CD14-positive monocyte (primary cell): ENCODE measurements around the gene ZNF771. TPM values are rescaled to one million over a fixed set of nuclear protein-coding genes. Genes with fewer than 3 reads are reported as not detected.

Experiments
- DNase-seq, 3 donors: peaks; one replicate each; pipeline ENCODE4 v3.0.0-alpha.2; 2011 to 2022
- H2AFZ ChIP-seq: 2 replicates; pipeline ENCODE4 v1.6.0; 2012; ENCODE audit warnings: mild to moderate bottlenecking, low read depth, low read length, inconsistent platforms; ENCODE audit not compliant: insufficient read depth, poor library complexity, severe bottlenecking
- H3K27ac ChIP-seq, 2 donors: 1 replicate in 1 of 2; 2 replicates in 1 of 2; pipeline ENCODE4 v1.5.1; 2012 to 2013; ENCODE audit warnings: low read length in 2 of 2, control low read depth in 1 of 2, inconsistent platforms in 1 of 2, low read depth in 1 of 2, mild to moderate bottlenecking in 1 of 2
- H3K27me3 ChIP-seq, 2 donors: one replicate each; pipeline versions ENCODE4 v1.6.0 to v1.6.1; 2011 to 2013; ENCODE audit warnings: low read length in 2 of 2; ENCODE audit not compliant: control insufficient read depth in 2 of 2, insufficient read depth in 2 of 2
- H3K36me3 ChIP-seq, 2 donors: replicated peaks in 1 of 2; 1 replicate in 1 of 2; 2 replicates in 1 of 2; pipeline versions ENCODE4 v1.5.1 to v1.6.1; 2012 to 2013; ENCODE audit warnings: low read length in 2 of 2, control low read depth in 1 of 2, inconsistent platforms in 1 of 2, mild to moderate bottlenecking in 1 of 2; ENCODE audit not compliant: insufficient read depth in 2 of 2, control insufficient read depth in 1 of 2
- H3K4me1 ChIP-seq, 2 donors: 1 replicate in 1 of 2; 2 replicates in 1 of 2; pipeline versions ENCODE4 v1.5.1 to v1.6.1; 2012 to 2013; ENCODE audit warnings: low read length in 2 of 2, control low read depth in 1 of 2, inconsistent platforms in 1 of 2, mild to moderate bottlenecking in 1 of 2, moderate library complexity in 1 of 2; ENCODE audit not compliant: insufficient read depth in 2 of 2, control insufficient read depth in 1 of 2
- H3K4me2 ChIP-seq: replicated peaks from 2 replicates; pipeline ENCODE3; 2012; ENCODE audit warnings: low read length, moderate library complexity, mild to moderate bottlenecking; ENCODE audit not compliant: poor library complexity, severe bottlenecking; ENCODE audit errors: extremely low read depth
- H3K4me3 ChIP-seq, 3 experiments: fragments of 200-600 bp in 1 of 3; sonication (generic) in 1 of 3; replicated peaks in 1 of 3; 1 replicate in 2 of 3; 2 replicates in 1 of 3; pipeline ENCODE4 v1.5.1; 2011 to 2013; ENCODE audit warnings: low read length in 3 of 3, mild to moderate bottlenecking in 3 of 3, control low read depth in 2 of 3, low read depth in 2 of 3, inconsistent platforms in 1 of 3, moderate library complexity in 1 of 3
- H3K79me2 ChIP-seq: 2 replicates; pipeline ENCODE4 v1.6.0; 2012; ENCODE audit warnings: mild to moderate bottlenecking, control low read depth, inconsistent platforms, low read length, moderate library complexity; ENCODE audit not compliant: insufficient read depth
- H3K9ac ChIP-seq: 2 replicates; pipeline ENCODE4 v1.6.0; 2017; ENCODE audit warnings: low read length, mild to moderate bottlenecking; ENCODE audit not compliant: insufficient read depth, poor library complexity, severe bottlenecking
- H3K9me3 ChIP-seq, 2 donors: replicated peaks in 1 of 2; 1 replicate in 1 of 2; 2 replicates in 1 of 2; pipeline versions ENCODE4 v1.5.1 to v1.6.1; 2012 to 2013; ENCODE audit warnings: low read length in 2 of 2, control low read depth in 1 of 2; ENCODE audit not compliant: control insufficient read depth in 1 of 2, insufficient read depth in 1 of 2
- H4K20me1 ChIP-seq: 2 replicates; pipeline ENCODE4 v1.6.0; 2012; ENCODE audit warnings: mild to moderate bottlenecking, low read length, control low read depth, moderate library complexity; ENCODE audit not compliant: insufficient read depth
- H3K27ac Mint-ChIP-seq, 7 donors: one replicate each; pipeline ENCODE4 v1.8.0; 2020; ENCODE audit warnings: mild to moderate bottlenecking in 7 of 7, mixed read lengths in 7 of 7, moderate library complexity in 6 of 7, inconsistent platforms in 2 of 7
- H3K27me3 Mint-ChIP-seq, 3 donors: one replicate each; pipeline ENCODE4 v1.8.0; 2021 to 2022; ENCODE audit warnings: low read depth in 3 of 3, mild to moderate bottlenecking in 3 of 3, mixed read lengths in 3 of 3, moderate library complexity in 3 of 3, inconsistent platforms in 1 of 3
- H3K36me3 Mint-ChIP-seq, 2 donors: one replicate each; pipeline ENCODE4 v1.8.0; 2020; ENCODE audit warnings: mixed read lengths in 2 of 2, inconsistent platforms in 1 of 2, mild to moderate bottlenecking in 1 of 2
- H3K4me1 Mint-ChIP-seq: one replicate; pipeline ENCODE4 v1.8.0; 2020; ENCODE audit warnings: mild to moderate bottlenecking, mixed read lengths
- H3K4me3 Mint-ChIP-seq, 2 donors: one replicate each; pipeline ENCODE4 v1.8.0; 2020; ENCODE audit warnings: mild to moderate bottlenecking in 2 of 2, mixed read lengths in 2 of 2, moderate library complexity in 1 of 2
- H3K9me3 Mint-ChIP-seq, 7 donors: one replicate each; pipeline ENCODE4 v1.8.0; 2020 to 2022; ENCODE audit warnings: mixed read lengths in 7 of 7, mild to moderate bottlenecking in 6 of 7, moderate library complexity in 6 of 7, inconsistent platforms in 2 of 7
- WGBS: methylation state at CpG from one replicate; pipeline ENCODE4 v1.1.5; 2013; ENCODE audit warnings: missing lambda C conversion rate; ENCODE audit not compliant: insufficient coverage; 5-methylcytosine and 5-hydroxymethylcytosine counted together
- intact Hi-C, 2 donors: fragments of 100-400 bp; cut with micrococcal nuclease; formaldehyde crosslinking; loops; one replicate each; pipeline versions ENCODE4 v1.15.0 to v1.15.1; 2023
- polyA plus RNA-seq, 3 donors: library from polyadenylated mRNA; depleted of rRNA in 1 of 3; unstranded in 2 of 3; stranded (reverse) in 1 of 3; fragments of 300-500 nt in 2 of 3; fragments of >200 nt in 1 of 3; fragmentation: Illumina TruSeq in 2 of 3; gene quantifications; 1 replicate in 2 of 3; 2 replicates in 1 of 3; pipeline ENCODE4 v1.2.3, GENCODE V29; 2012 to 2021
- TF ChIP-seq, protein P1 (sequence below): fragments of 200-600 bp; IDR thresholded peaks from one replicate; pipeline ENCODE4 v1.8.0; 2022; ENCODE audit warnings: antibody characterized with exemption, mild to moderate bottlenecking

Gene ZNF771
- polyA plus RNA-seq, 3 donors, result 0.39 to 0.68 (median 0.51) TPM

DNA sequence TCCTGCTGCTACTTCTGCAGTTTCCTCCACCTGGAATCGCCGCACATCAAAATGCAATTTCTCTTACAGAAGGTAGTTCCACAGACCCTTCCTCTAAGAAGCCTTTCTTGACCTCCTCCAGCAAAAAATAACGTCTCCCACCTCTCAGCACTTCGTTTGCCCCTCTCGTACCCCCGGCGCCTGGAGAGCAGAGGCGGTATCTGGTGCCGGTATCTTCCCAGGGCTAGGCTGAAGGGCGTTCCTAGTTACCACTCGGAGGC is 21.9 kb downstream of the ZNF771 start:
- H3K27ac ChIP-seq, result peak overlapping the region in 1 of 2 donors; percentile 69
- peaks cover 20 to 26% of the 10 kb centered on the region in 2 donors for H3K4me1 ChIP-seq
- no peaks in the 10 kb centered on the region for H4K20me1 ChIP-seq
- H3K4me3 Mint-ChIP-seq, result no peak overlapping the region
- peaks cover 2 to 16% of the 10 kb centered on the region in 2 donors for H3K36me3 ChIP-seq
- H3K27me3 ChIP-seq, result no peaks in the 10 kb centered on the region
- intact Hi-C loops, result no loop called here
- TF ChIP-seq, protein P1, sequence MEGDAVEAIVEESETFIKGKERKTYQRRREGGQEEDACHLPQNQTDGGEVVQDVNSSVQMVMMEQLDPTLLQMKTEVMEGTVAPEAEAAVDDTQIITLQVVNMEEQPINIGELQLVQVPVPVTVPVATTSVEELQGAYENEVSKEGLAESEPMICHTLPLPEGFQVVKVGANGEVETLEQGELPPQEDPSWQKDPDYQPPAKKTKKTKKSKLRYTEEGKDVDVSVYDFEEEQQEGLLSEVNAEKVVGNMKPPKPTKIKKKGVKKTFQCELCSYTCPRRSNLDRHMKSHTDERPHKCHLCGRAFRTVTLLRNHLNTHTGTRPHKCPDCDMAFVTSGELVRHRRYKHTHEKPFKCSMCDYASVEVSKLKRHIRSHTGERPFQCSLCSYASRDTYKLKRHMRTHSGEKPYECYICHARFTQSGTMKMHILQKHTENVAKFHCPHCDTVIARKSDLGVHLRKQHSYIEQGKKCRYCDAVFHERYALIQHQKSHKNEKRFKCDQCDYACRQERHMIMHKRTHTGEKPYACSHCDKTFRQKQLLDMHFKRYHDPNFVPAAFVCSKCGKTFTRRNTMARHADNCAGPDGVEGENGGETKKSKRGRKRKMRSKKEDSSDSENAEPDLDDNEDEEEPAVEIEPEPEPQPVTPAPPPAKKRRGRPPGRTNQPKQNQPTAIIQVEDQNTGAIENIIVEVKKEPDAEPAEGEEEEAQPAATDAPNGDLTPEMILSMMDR, result no peak
- H3K4me1 Mint-ChIP-seq, result peaks cover 5% of the 10 kb centered on the region
- peaks cover 16 to 25% of the 10 kb centered on the region in 2 donors for H3K36me3 Mint-ChIP-seq
- no peaks in the 10 kb centered on the region for H3K9me3 ChIP-seq
- H3K9ac ChIP-seq, result peak overlapping the region; percentile 44
- peaks cover 31% of the 10 kb centered on the region for H3K79me2 ChIP-seq
- no peak for DNase-seq
- peaks cover 0 to 2% (median 0%) of the 10 kb centered on the region in 7 donors for H3K9me3 Mint-ChIP-seq
- peak overlapping the region; percentile 53 to 86 (median 64) for H3K4me3 ChIP-seq
- peaks cover 0 to 2% (median 0%) of the 10 kb centered on the region in 3 donors for H3K27me3 Mint-ChIP-seq
- H3K27ac Mint-ChIP-seq, result peak overlapping the region in 2 of 7 donors; percentile 60 to 61
- peak overlapping the region; percentile 100 for H3K4me2 ChIP-seq
- WGBS, result 0% methylated on average over 11 of the region's 11 CpGs
- H2AFZ ChIP-seq, result peak overlapping the region; percentile 80

DNA sequence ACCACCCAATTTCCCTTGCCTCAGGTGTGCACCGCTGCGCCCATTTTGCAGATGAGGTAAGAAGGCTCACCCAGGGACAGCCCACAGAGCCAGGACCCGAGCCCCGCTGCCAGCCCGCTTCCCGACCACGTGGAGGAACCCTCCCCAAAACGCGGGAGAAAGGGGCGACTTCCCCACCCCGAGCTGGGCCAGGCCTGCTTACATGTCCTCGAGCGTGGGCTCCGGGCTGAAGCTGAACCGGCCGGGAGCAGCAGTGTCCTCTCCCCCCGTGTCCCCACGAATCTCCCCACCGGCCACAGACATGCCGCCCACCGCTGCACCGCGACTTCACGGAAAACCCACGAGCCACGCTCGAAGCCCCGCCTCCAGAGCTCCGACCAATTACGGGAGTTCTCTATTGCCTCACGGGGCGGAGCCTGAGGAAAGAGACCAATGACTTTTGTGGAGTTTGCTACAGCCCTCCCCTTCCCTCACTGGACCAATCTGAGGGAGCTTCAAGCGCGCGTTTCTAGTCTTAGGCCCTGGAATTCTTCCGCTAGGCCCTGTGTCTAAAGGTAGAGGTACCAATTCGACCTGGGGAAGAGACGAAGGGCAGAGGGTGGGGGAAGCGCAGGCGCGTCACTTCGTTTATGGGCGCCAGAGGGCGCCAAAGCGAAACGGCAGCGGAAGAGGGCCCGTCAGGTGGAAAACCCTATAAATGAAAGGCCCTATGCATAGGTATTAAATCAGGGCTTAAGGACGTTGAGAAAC is 22.4 kb downstream of the ZNF771 start, which contains the start of gene DCTPP1:
Gene DCTPP1, minus strand, starts transcription at position 353 of the 750 bp plus-strand sequence. Its CDS starts 50 bp downstream, at position 303.
- Histone ChIP-seq H3K27ac (peak within 1 kb of the TSS; percentile 52 to 69), H3K9ac (peak within 1 kb of the TSS; percentile 44), H3K9me3 (no peaks in the 10 kb centered on the region), H3K79me2 (peaks cover 31% of the 10 kb centered on the region), H2AFZ (peak within 1 kb of the TSS; percentile 80), H4K20me1 (no peaks in the 10 kb centered on the region), H3K4me3 (peak within 1 kb of the TSS; percentile 53 to 86 (median 64)), H3K36me3 (peaks cover under 1 to 11% of the 10 kb centered on the region in 2 donors), H3K27me3 (no peaks in the 10 kb centered on the region), H3K4me2 (peak within 1 kb of the TSS; percentile 100), H3K4me1 (peaks cover 20 to 26% of the 10 kb centered on the region in 2 donors)
- intact Hi-C loops, result no loop called here
- Mint-ChIP-seq H3K36me3 (peaks cover 12 to 20% of the 10 kb centered on the region in 2 donors), H3K9me3 (peaks cover 0 to under 1% (median 0%) of the 10 kb centered on the region in 7 donors), H3K27me3 (peaks cover 0 to 2% (median 0%) of the 10 kb centered on the region in 3 donors), H3K4me1 (peaks cover 5% of the 10 kb centered on the region), H3K27ac (peak within 1 kb of the TSS in 4 of 7 donors; percentile 60 to 74 (median 61)), H3K4me3 (no peak within 1 kb of the TSS)
- 0% methylated on average over 44 of the region's 49 CpGs for WGBS
- peak; percentile 94 to 99 (median 97) for DNase-seq
- TF ChIP-seq, protein P1, result peak; percentile 74
